KG1 (cell line): ENCODE data around the gene ANO2.

ENCODE experiments used
- DNase-seq: peaks from one replicate; lab custom pipeline; 2025; lab: John Stamatoyannopoulos, UW

The ANO2 gene

GRCh38 chr12:5777451-5777850 is 167.6 kb downstream of the ANO2 start:
- no peak for DNase-seq

DNA sequence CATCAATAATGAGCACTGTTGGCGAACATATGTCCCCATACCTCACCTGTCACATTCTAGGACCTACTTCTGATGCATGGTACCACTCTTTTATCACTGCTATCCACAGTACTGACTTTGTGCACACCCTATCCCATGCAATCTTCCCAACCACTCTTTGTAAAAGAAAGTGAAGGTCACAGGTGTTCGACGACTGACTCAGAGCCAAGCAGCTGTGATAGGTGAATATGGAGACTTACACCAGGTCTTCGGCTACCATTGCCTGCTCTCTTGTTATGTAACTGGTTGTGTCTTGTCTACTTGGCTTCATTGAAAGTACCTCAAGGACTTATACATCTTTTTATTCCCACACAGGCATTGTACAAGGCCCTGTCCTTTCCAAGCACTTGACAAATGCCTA is 169.0 kb downstream of the ANO2 start:
- DNase-seq: no peak

GRCh38 chr12:5773550-5773949 is 171.5 kb downstream of the ANO2 start:
- no peak for DNase-seq

- no peak for DNase-seq
Measured at GRCh38 chr12:5771756-5772155, 173.3 kb downstream of the ANO2 start.

GRCh38 chr12:5770727-5771126 is 174.3 kb downstream of the ANO2 start:
- DNase-seq: no peak

DNA sequence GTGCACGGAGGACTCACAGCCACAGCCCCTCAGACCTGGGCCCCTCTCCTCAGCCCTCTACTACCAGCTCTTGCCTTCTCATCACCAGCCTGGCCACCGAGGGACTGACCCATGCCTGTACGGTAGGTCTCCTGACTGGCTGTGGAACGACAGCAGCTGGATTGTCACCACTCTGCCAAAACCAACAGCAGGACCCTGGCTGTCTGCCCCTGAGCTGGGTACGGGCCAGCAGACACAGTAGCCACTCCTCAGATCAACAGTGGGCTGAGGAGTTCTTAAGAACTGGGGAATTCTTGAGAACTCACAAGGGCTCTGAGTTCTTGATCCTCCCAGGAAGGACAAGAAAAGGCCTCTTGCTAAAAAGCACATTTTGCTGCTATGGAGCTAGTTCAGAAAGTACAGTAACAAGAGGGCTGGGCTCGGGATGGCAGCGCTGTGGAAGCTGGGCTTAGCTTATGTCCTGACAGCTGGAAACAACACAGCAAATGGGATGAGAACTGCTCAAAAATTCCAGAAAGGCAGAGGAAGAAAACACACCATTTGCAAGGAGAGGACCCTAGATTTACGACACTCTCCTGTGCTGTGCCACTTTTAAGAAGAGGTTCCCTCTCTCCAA is 176.4 kb downstream of the ANO2 start:
- no peak for DNase-seq

- DNase-seq: no peak
Measured at GRCh38 chr12:5768171-5768570, 176.9 kb downstream of the ANO2 start.

- no peak for DNase-seq
Measured at GRCh38 chr12:5758347-5758746, 186.7 kb downstream of the ANO2 start.

- DNase-seq: no peak
Measured at GRCh38 chr12:5756338-5756842, 188.7 kb downstream of the ANO2 start.

GRCh38 chr12:5748027-5748426 is 197.0 kb downstream of the ANO2 start:
- DNase-seq: no peak

- DNase-seq: no peak
Measured at GRCh38 chr12:5746917-5747316, 198.1 kb downstream of the ANO2 start.

DNA sequence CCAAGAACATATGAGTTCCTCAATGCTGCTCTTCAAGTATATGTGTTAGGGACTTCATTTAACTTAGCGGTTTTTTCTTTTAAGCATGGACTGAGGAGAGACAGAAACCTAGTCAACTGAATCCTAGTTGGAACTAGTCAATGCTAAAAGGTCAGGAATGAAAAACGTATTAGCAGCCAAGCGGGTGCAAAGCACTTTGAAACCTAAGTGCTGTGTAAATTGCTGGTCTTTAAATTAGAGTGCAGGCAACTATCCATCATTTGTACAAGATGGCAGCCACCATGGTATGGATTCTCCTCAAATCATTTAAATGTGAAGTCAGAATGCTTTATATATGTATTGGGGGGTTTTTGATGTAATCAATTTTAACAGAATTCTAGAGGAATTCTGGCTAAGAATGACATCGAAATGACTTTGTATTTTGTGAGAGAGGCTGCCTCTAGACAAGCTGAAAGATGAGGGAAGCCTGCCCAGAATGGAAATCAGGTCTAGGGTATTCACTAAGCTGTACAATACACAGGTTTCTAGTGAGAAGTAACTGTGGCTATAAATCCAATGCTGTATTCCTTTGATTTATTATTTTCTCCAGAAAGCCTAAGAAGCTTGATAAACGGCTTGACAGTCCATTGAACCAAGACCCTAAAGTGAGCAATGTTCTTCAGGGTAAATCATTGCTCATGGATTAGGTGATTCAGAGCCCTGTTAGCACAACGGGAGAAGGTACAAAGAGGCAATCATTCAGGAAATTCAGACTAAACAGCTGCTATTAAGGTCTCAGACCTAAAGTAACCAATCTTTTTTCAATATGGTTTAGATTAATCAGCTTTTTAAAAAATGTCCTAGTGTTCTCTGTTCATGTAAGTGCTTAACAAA is 198.8 kb downstream of the ANO2 start:
- DNase-seq: no peak

DNA sequence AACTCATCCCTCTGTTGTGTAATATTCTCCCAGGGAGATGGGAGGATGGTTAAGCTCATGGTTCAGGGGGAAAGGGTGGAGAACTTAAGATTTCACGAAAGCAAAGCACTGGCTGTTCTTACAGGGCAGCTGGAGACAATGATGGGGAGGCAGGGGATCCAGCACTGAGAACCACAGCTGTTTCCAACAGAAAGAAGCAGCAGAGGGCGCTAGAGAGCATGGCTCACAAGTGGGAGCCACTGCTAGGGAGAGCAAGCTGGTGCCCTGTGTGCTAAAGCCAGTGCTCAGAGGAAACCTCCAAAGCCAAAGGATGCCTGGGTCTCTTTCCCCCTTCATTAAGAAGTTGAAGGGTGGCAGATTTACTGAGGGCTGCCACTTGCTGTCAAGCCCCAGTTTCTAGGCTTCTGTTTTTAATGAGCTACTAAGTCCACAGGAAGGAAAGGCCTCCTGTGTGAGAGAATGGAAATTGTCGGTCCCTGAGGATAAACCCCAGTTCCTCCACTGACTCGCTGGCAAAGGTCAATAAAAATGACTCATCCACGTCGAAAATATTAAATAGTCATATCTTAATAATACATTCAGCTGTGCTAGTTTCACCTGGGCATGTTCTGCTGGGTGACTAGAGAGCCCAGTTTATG is 199.7 kb downstream of the ANO2 start:
- peak; percentile 67 for DNase-seq

DNA sequence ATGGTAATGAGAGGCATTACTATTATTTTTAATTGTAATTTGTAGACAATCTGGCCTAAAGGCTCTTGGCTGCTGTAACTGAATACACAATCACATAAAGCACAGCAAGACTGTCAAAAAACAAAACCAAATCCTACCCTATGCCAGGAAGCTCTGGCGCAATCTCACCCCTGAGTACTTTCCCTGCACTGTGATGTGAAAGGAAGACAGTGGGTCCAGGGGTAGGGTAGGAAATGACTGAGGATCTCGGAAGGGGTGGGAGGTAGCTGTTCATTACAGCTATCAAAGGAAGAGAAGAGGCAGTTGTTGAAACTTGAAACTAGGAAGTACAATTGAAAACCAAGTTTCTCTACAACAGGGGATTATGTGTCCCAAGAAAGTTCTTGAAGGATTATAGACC is 202.8 kb downstream of the ANO2 start:
- DNase-seq: no peak

DNA sequence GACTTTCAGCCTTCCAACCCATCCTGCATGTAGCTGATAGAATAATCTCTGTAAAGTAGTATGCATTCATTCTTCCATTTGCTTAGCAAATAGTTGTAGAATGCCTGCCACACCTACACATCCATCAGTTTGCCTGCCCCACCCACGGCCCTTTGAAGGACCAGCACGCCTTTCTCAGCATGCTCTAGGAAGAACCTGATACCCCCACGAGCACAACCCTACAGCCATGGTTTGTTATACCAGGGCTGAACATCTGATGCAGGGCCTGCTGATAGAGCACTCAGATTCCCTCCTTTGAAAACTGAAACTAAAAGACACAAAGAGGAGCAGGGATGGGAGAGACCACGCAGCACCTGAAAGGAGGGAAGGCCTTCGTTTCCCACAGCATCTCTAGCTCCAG is 205.1 kb downstream of the ANO2 start:
- DNase-seq: no peak

- no peak for DNase-seq
Measured at GRCh38 chr12:5737778-5738177, 207.3 kb downstream of the ANO2 start.

- no peak for DNase-seq
Measured at GRCh38 chr12:5736527-5736926, 208.5 kb downstream of the ANO2 start.

DNA sequence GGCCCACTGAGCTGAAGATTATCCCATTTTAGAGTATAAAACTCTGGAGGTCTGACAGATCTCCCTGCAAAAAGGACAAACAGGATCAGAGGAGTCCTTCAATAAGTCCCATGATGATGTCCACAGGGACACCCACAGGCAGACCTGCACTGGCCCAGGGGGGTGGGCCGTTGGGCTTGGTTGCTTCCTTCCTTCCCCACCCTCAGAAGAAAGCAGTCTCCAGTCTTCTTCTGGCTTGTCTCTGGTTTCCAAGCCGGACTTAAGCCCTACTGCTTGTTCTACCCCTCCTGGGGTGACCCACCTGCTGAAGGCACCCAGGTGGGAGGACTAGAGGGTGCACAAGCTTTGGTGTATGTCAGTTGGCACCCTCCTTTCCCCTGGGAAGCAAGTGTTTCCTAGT is 209.0 kb downstream of the ANO2 start:
- no peak for DNase-seq

GRCh38 chr12:5733916-5734315 is 211.1 kb downstream of the ANO2 start:
- no peak for DNase-seq

DNA sequence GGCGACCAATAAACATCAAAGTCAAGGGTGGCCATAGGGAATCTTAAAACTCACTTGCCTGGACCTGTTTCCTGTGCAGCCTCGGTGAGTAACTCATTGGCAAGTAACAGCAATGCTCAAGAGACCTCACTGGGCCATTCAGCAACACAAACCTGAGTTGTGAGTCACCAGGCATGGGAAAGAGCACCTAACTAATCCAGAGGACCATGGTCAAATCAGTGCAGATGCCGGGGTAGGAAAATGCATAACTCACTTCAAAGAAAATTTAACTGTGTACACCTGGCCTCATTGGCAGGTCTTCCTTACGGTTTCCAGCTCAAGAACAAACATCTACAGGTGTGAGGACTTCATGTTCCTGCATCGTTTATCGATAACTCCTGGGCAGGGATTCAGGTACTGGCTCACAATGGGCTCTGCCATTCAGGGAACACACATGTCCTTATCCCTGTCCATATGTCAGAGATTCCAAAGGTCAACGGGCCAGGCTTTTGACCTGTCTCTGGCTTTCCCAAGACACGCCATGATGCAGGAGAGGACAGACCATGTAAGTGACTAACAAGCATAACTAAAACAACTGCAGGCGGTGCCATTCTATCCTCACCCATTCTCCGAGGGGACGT is 211.8 kb downstream of the ANO2 start:
- DNase-seq: no peak

DNA sequence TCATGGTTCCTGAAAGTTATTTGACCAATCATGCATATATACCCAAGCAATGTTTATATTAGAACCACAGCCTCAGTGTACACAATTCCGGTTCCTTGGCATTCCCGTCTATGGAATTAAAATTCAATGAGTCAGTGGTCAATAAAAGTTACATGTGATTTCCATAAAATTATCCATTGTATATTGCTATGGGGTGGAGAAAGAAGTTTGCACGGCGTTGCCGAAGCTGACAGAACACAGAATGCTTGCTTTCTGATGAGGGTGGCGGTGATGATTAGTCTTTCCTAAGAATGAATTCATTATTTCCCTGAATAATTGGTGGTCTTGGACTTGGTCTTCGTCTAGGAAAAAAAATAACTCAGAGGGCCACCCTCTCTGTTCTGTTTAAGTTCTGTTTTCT is 214.1 kb downstream of the ANO2 start:
- DNase-seq: no peak

DNA sequence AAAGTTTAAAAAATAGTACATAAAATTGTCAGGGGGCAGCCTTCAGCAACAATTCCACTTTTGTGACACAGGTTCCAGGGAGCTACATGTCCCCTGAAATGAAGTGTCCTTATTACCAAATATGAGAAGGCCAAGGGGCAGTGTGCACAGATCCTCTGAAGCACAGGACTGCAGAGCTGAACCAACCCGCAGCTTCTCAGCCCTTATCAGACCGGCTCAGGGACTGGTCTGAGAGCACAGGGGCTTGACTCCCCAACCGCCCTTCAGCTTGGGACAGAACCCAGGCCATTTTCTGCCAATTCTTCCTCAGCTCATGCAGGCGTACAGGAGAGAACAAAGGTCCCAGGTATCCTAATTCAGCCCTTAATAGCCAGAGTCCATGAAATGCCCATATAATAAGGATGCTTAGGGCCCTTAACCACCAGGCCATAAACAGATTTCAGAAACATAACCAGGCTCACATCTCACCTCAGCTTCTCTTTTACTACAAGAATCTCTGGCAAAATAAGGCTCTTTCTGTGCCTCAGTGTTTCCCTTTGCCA is 221.3 kb downstream of the ANO2 start:
- DNase-seq: no peak
